Vagina (tissue), 2 donors: ENCODE measurements around the gene SPINK13. TPM values are rescaled to one million over a fixed set of nuclear protein-coding genes. Genes with fewer than 3 reads are reported as not detected.

Experiments
- DNase-seq, 2 donors: peaks; one replicate each; pipeline ENCODE4 v3.0.0-alpha.2; 2017; ENCODE audit errors: extremely low spot score in 2 of 2
- H3K27ac ChIP-seq: fragments of 200-600 bp; sonication (generic); one replicate; pipeline ENCODE4 v1.5.1; 2019
- H3K27me3 ChIP-seq: fragments of 200-600 bp; sonication (generic); one replicate; pipeline ENCODE4 v1.5.1; 2019
- H3K36me3 ChIP-seq, 2 donors: fragments of 200-600 bp; sonication (generic); one replicate each; pipeline ENCODE4 v1.5.1; 2017 to 2019
- H3K4me1 ChIP-seq: fragments of 200-600 bp; sonication (generic); one replicate; pipeline ENCODE4 v1.5.1; 2019
- H3K4me3 ChIP-seq, 2 donors: fragments of 200-600 bp; sonication (generic); 1 replicate in 1 of 2; 2 replicates in 1 of 2; pipeline ENCODE4 v1.5.1; 2016 to 2019
- H3K9me3 ChIP-seq: fragments of 200-600 bp; sonication (generic); one replicate; pipeline ENCODE4 v1.5.1; 2019
- CTCF ChIP-seq, 3 experiments: fragments of 450-650 bp in 2 of 3; fragments of 200-600 bp in 1 of 3; sonication (generic) in 1 of 3; IDR thresholded peaks; one replicate each; pipeline ENCODE4 v1.5.1; 2017 to 2019; ENCODE audit warnings: antibody characterized with exemption in 3 of 3, mild to moderate bottlenecking in 2 of 3, moderate library complexity in 2 of 3
- POLR2A ChIP-seq, 2 donors: fragments of 450-650 bp; IDR thresholded peaks; one replicate each; pipeline ENCODE4 v1.6.1; 2017; ENCODE audit warnings: antibody characterized with exemption in 2 of 2, mild to moderate bottlenecking in 2 of 2, moderate library complexity in 2 of 2
- POLR2AphosphoS5 ChIP-seq, 2 donors: sonication (generic); formaldehyde crosslinking; IDR thresholded peaks; one replicate each; pipeline ENCODE4 v1.9.0; 2017; ENCODE audit warnings: antibody characterized with exemption in 2 of 2, mild to moderate bottlenecking in 2 of 2, low read depth in 1 of 2; ENCODE audit not compliant: insufficient read depth in 1 of 2
- intact Hi-C: fragments of 100-400 bp; cut with DNase I; formaldehyde crosslinking; loops from one replicate; pipeline ENCODE4 v1.15.1; 2023
- total RNA-seq: library from RNA; depleted of rRNA; stranded (reverse); fragments of >200 nt; gene quantifications from one replicate; pipeline ENCODE4 v1.2.3, GENCODE V29; 2016

The SPINK13 gene
- not detected for total RNA-seq

GRCh38 chr5:148268566-148268965 is at the start of gene SPINK13:
SPINK13 (plus strand) TSS chr5:148268794; CDS start chr5:148270073, 1,279 bp downstream.
- no peaks in the 10 kb centered on the region for H3K27me3 ChIP-seq
- no peak for DNase-seq
- H3K27ac ChIP-seq, result no peak within 1 kb of the TSS
- no peaks in the 10 kb centered on the region for H3K4me1 ChIP-seq
- H3K9me3 ChIP-seq, result no peaks in the 10 kb centered on the region
- H3K4me3 ChIP-seq, result no peak within 1 kb of the TSS
- no peaks in the 10 kb centered on the region for H3K36me3 ChIP-seq
- TF ChIP-seq POLR2AphosphoS5 (IDR thresholded peaks at IDR 0.05; ENCODE audit: insufficient read depth in 1 of 2, low read depth in 1 of 2) (no peak), POLR2A (IDR thresholded peaks at IDR 0.05) (no peak), CTCF (IDR thresholded peaks at IDR 0.05) (no peak)
- intact Hi-C loops, result no loop called here

GRCh38 chr5:148221508-148221907 is 47.1 kb upstream of the SPINK13 start:
- H3K4me1 ChIP-seq, result no peaks in the 10 kb centered on the region
- intact Hi-C loops, result no loop called here
- H3K4me3 ChIP-seq, result no peak overlapping the region
- no peak for DNase-seq
- no peaks in the 10 kb centered on the region for H3K36me3 ChIP-seq
- no peak overlapping the region for H3K27ac ChIP-seq
- TF ChIP-seq CTCF (IDR thresholded peaks at IDR 0.05), result no peak
- no peak for TF ChIP-seq POLR2A (IDR thresholded peaks at IDR 0.05)
- no peaks in the 10 kb centered on the region for H3K9me3 ChIP-seq
- no peaks in the 10 kb centered on the region for H3K27me3 ChIP-seq

- Histone ChIP-seq H3K27me3 (no peaks in the 10 kb centered on the region), H3K36me3 (no peaks in the 10 kb centered on the region), H3K27ac (no peak overlapping the region), H3K4me1 (no peaks in the 10 kb centered on the region), H3K9me3 (no peaks in the 10 kb centered on the region), H3K4me3 (no peak overlapping the region)
- TF ChIP-seq CTCF (IDR thresholded peaks at IDR 0.05), result no peak
- peak in 1 of 2 donors; percentile 78 for TF ChIP-seq POLR2AphosphoS5 (IDR thresholded peaks at IDR 0.05; ENCODE audit: insufficient read depth in 1 of 2, low read depth in 1 of 2)
- no peak for DNase-seq
- intact Hi-C loops, result no loop called here
Measured at GRCh38 chr5:148224117-148224742, 44.4 kb upstream of the SPINK13 start.

GRCh38 chr5:148228392-148228984 is 40.1 kb upstream of the SPINK13 start:
- no peaks in the 10 kb centered on the region for H3K27me3 ChIP-seq
- H3K4me3 ChIP-seq, result no peak overlapping the region
- intact Hi-C loops, result no loop called here
- no peaks in the 10 kb centered on the region for H3K4me1 ChIP-seq
- TF ChIP-seq POLR2AphosphoS5 (IDR thresholded peaks at IDR 0.05; ENCODE audit: insufficient read depth in 1 of 2, low read depth in 1 of 2) (no peak), POLR2A (IDR thresholded peaks at IDR 0.05) (no peak), CTCF (IDR thresholded peaks at IDR 0.05) (no peak)
- no peaks in the 10 kb centered on the region for H3K36me3 ChIP-seq
- no peak overlapping the region for H3K27ac ChIP-seq
- DNase-seq, result no peak
- H3K9me3 ChIP-seq, result no peaks in the 10 kb centered on the region

- Histone ChIP-seq H3K4me1 (no peaks in the 10 kb centered on the region), H3K4me3 (no peak overlapping the region), H3K9me3 (no peaks in the 10 kb centered on the region), H3K36me3 (no peaks in the 10 kb centered on the region), H3K27ac (no peak overlapping the region), H3K27me3 (no peaks in the 10 kb centered on the region)
- DNase-seq, result no peak
- intact Hi-C loops, result no loop called here
- TF ChIP-seq POLR2A (IDR thresholded peaks at IDR 0.05) (no peak), POLR2AphosphoS5 (IDR thresholded peaks at IDR 0.05; ENCODE audit: insufficient read depth in 1 of 2, low read depth in 1 of 2) (no peak), CTCF (IDR thresholded peaks at IDR 0.05) (no peak)
Measured at GRCh38 chr5:148229840-148230239, 38.8 kb upstream of the SPINK13 start.
